GM21576 (cell line): ENCODE data around the gene SLC38A10.

Experiments used
- ATAC-seq: cut with Tn5 transposase; IDR thresholded peaks from one replicate; pipeline ENCODE4 v1.9.1; 2021; ENCODE audit warnings: mild to moderate bottlenecking, moderate library complexity; ENCODE audit not compliant: unreplicated experiment

SLC38A10 gene

DNA sequence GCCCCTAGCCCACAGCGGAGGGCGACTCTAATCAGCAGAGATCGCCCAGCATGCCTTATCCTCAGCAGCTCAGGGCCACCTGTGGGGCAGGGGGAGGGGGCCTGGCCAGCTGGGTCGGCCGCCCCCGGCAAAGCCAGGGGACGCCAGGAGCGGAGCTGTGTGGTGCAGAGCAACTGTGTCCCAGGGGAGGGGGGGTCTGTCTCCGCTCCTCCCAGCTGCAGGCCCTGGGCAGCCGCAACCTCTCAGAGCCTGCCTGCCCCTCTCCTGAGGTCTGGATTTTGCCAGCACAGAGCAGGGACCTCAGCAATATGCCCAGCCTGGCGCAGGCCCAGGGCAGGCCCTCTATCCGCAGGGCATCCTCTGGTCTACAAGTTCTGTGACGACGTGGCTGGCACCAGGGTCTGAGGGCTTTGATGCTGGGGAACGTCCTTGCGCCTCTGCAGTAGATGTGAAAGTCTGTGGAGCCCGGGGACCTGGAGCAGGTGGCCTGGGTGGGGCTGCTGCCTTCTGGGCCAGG lies 36.5 kb upstream of the SLC38A10 start:
- no peak for ATAC-seq

GRCh38 chr17:81330884-81331245 lies 35.8 kb upstream of the SLC38A10 start:
- no peak for ATAC-seq

DNA sequence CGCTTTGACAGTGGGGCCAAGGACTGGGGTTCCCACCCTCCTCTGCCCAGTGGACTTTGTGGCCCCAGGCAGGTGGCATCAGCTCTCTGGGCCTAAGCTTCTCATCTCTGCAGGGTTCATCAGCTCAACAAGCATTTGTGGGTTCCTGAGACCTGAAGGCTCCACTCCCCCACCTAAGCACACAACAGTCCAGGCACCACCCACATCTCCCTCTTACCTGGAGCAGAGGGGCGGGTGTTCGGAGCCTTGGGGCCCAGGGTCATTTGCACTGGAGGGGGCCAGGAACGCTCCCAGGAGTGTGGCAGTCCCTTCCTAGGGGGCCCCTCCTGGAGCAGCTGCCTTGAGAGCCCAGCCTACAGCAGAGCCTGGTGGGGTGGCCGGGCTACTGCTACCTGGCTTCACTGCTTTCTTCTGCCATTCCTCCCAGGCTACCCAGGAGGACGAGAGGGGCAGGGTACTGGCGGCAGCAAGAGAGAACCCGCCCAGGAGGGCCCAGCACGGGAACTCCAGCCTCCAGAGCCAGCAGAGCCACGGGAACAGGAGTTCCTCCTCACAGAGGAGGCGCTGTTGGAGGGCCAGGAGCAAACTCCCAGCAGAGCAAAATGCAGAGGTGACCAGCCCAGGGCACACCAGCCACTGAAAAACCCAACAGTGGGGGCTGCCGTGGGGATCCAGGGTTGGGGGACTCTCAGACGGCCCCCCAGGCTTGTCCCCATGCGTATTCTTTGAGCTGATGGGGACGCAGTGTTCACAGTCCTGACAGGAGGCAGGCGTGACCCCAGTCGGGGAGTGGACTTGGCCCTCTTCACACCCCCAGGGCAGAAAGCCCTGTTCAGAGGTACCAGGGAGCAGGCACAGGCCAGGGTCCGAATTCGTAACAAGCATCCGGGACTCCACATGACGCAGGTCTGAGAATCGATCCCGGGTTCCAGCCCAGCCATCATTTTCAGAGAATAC lies 35.1 kb upstream of the SLC38A10 start:
- no peak for ATAC-seq

DNA sequence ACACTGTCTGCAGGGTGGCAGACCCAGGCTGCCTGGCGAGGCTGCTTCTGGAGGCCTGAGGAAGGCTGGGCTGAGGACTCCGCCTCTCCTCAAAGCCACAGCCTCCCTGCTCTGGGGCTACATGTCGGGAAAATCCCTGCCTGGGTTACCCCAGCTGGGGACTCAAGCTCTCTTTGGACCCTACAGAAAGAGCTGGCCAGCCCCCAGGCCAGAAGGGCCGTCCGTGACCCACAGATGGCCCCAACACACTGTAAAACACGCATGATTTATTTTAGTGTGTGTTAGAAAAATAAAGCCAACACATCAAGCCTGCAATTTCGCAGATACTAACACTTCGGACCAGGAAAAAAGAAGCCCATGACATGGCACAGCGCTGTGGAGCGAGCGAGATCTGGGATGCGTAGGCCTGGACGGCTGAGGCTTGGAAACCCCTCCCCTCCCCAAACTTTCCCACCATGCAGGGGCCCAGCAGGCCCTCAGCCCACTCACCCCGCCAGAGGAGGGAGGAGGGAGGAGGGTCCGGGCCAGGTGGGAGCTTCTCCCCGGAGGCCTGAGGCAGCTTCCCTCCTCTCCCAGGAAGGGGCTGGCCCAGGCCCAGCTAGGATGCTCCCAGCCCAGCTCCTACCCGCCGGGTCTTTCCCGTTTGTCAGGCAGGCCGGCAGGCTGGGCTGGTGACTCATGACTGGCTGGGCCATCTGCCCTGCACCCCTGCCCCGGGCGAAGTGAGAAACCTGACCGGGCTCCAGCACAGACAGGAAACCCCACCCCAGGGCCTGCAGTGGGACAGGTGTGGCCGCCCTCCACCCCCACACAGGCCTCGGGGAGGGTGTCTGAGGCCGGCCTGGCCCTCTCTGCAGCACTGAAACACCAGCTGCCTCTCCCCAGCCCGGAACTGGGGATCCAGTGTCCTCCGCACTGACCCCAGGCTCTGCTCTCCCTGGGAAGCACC lies 34.1 kb upstream of the SLC38A10 start:
- no peak for ATAC-seq

DNA sequence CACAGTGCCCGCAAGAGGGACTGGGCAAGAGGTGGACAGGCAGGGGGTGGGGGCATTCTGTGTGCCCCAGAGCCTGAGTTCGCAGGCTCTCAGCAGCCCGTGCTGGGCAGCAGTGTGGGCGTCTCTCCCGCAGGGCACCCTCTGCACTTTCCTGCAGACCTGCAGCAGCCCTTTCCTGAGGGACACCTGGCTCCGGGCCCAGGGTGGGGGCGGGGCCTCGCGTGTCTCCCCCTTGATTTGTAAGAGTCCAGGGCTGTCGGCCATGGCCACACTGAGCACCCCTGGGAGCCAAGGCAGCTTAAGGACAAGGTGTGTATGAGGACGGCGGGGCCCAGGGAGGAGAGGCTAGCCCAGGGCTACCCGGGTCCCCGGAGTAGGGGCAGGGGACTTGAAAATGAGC lies 33.4 kb upstream of the SLC38A10 start:
- ATAC-seq: no peak

DNA sequence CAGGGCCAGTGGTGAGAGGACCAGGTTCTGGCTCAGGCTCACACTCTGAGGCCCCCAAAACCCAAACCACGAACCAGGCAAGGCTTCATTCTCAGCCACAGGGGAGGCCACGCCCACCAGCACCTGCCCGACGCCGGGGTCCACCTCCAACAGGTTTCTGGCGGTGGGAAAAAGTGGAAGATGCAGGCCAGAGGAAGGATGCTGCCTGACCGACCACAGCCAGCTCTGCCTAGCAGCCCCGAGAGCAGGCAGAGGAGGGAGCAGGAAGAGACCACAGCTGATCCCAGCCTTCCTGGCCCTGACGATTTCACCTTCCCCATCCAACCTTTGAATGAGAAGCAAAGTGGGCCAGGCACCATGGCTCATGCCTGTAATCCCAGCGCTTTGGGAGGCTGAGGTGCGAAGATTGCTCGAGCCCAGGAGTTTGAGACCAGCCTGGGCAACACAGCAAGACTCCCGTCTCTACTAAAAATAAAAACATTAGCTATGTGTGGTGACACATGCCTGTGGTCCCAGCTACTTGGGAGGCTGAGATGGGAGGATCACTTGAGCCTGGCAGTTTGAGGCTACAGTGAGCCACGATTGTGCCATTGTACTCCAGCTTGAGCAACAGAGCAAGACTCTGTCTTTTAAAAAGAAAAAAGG lies 30.7 kb upstream of the SLC38A10 start:
- ATAC-seq: no peak

GRCh38 chr17:81324851-81325713 lies 30.0 kb upstream of the SLC38A10 start:
- ATAC-seq: no peak

DNA sequence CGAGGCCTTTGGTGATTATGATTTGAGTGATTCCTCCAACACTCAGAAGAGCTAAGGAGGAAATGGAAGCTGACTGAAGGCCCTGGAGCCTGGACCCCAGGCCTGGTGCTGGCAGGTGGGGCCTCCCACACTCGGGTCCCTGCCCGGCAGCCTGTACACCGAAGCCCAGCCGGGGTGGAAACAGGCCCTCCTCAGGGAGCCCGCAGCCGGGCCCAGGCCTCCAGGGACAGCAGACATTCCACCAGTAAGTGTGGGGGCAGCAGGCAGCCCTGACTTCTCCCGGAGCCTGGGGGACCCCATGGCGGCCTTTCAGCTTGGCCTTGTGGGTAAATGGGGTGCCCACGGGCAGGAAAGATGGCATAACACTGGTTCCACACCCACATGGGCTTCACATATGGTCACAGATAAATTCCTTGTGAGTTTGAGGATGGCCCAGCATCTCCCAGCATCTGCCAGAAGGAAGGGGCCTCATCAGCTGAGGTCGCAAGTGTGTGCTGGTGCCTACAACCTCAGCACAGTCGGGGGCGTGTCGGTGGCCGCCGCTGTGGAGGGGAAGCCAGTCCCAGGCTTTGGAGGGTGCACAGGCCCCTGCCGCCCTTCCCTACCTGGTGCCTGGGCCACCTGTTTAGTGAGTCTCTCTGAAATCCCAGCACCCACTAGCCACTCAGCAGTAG lies 29.2 kb upstream of the SLC38A10 start:
- no peak for ATAC-seq

DNA sequence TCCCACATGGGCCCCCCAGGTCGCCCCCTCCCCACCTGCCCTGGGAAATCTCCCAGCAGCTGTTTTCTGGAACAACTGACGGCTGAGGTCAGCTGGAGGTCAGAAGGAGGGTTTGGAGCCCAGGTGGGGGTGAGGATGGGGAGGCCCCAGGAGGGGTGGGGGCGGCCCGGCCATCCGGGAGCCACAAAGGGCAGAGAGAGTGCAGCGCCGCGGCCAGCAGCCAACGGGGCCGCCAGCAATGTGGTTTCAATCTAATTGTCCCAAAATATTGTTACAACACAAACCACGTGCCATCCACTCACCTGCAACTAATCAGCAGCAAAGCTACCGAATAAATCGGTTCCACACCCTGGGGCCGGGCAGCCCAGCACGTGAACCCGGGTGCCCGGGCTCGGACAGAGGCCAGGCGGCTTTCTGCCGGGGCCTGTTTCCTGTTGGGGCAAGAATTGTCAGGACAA lies 28.3 kb upstream of the SLC38A10 start:
- no peak for ATAC-seq

DNA sequence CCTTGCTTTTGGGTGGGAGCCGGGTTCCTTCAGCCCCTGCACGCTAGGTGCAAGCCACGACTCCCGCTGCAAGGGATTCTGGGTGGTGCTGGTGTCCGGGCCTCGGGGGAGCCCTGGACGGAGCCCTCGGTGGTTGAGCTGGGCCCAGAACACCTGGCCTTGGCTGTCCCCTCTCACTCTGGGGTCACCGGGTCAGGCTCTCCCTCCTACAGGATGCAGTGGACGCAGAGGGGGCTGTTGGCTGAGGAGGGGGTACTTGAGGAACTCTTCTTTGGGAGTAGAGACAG lies 27.9 kb upstream of the SLC38A10 start:
- no peak for ATAC-seq

DNA sequence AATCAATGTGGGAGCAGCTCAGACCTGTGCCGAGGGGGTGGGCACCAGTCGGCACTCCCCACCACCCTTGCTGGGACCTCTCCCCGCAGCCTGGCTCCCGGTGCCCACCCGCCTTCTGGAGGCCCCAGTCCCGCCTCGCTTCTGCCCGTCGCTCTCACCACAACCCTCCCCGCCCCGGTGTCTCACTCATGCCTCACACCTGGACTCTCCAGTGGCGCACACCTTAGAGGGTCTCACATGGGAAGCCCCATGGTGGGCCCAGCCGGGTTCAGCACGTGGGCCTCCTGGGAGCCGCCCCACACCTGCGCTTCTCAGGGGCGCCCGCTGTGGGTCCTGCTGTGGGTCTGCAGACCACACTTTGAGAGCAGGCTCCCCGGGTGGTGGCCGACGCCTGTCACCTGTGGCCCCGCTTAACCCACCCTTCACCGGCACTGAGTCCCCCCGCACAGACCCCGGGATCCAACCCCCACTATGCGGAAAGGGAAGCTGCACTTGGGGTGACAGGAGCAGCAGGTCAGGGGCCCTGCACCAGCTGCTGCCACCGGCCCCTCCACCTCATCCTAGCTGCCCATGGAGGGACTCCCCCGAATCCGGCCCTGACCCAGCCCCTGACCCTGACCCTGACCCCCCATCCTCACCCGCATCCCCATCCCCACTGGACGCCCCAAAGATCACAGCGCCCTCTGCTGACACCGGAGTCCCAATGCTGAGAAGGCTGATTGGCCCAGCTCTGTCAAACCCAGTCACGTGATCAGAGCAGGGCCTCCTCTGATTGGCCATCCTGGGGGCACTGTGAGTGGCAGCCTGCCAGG lies 27.4 kb upstream of the SLC38A10 start:
- ATAC-seq: no peak

DNA sequence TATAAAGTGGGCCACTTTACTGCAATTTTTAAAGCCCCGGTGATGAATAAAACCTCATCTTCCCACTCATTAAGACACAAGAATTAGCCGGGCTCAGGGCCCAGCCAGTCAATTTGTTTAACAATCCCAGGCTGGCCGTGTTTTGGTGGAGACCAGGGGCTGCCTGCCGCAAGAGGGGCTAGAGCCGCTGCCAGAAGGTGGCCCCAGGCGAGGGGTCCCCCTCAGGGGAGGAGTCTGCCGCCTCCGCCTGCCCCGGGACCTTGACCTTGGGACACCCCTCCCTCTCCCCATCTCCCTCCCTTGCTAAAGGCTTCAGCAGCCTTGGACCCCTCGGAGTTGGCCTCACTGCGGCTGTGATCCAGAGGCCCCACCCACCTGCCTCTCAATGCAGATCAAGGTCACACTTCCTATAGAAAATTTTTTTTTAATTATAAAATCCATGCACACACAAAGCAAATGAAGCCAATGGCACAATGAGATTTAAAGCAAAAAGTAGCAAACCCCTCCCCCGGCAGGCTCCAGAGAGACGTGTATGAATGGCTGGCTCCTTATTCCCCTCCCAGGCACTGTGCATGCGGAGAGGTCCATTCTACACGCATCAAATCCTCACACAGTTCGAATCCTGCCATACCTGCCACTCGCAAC lies 23.0 kb upstream of the SLC38A10 start:
- no peak for ATAC-seq

GRCh38 chr17:81317530-81317821 lies 22.4 kb upstream of the SLC38A10 start:
- ATAC-seq: no peak

DNA sequence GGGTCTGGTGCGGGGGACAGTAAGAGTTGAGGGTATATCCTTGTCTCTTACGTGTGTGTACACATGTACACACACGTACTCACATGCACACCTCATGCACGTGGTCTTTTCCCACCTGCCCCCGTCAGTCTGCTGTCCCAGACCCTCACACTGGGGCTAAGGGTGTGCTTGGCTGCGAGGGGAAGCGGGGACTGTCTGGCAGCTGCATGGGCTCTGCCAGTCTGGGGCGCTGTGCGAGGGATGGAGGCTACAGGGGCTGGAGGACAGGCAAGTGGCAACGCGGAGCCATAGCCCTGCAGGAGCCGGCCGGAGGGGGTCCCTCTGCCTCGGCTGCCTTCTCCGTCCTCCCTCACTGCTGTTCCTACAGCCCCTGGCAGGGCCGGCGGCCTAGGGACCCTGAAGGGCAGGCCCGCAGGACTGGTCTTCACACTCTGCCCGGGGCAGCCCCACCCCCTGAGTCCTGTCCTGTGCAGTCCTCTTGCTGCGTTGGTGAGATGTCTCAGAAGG lies 20.8 kb upstream of the SLC38A10 start:
- no peak for ATAC-seq

- no peak for ATAC-seq
Measured at GRCh38 chr17:81315129-81315884, 20.2 kb upstream of the SLC38A10 start.

GRCh38 chr17:81314398-81315081 lies 19.4 kb upstream of the SLC38A10 start:
- no peak for ATAC-seq

- no peak for ATAC-seq
Measured at GRCh38 chr17:81313776-81314397, 18.8 kb upstream of the SLC38A10 start.
